GM18519 (cell line): ENCODE results near the gene HHIP.

ENCODE experiments used
- ATAC-seq: cut with Tn5 transposase; IDR thresholded peaks from one replicate; pipeline ENCODE4 v1.9.1; 2021; ENCODE audit warnings: mild to moderate bottlenecking, moderate library complexity; ENCODE audit not compliant: unreplicated experiment, low FRiP score

The HHIP gene

GRCh38 chr4:144645631-144646522 lies at the start of gene HHIP:
HHIP (plus strand) TSS chr4:144646156; CDS start chr4:144646676, 520 bp downstream.
- no peak for ATAC-seq

GRCh38 chr4:144597171-144597570 lies 48.8 kb upstream of the HHIP start:
- no peak for ATAC-seq

GRCh38 chr4:144599621-144600020 lies 46.3 kb upstream of the HHIP start:
- ATAC-seq: no peak

DNA sequence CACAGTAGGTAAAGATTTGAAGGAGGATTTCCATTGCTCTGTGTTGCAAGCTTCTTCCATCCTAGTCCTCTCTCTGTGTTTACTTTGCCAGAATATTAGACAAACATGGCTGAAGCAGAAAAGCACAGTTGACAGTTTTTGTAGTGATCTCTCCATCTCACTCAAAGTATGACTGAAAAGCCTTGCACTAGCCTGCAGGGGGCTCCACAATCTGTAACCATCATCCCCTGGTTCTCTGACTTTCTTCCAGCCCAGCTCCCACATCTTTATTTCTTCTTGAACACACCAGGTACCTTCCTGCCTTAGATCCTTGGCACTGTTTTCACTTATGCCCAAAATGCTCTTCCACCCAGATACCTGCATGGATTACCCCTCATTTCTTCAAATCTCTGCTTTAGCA lies 34.1 kb upstream of the HHIP start:
- peak; percentile 59 for ATAC-seq

- ATAC-seq: no peak
These were observed 30.9 kb upstream of the HHIP start for GRCh38 chr4:144614850-144615585.

DNA sequence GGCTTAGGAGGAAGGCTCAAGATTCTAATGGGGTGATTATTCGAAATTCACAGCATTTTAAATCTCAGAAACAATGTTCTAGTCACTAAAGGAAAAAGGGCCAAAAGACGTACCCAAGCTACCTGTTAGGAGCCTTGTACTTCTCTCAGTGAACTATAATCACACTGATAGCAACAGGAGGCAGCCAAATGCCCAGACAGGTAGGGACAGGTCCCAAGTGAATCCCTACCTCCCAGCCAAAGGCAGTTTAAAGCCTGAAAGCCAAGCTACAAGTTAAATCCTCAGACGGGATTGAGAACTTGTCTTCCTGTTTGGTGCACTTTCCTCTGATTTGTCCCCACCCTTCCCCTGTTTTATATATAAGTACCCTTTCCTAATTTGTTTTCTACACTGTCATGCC lies 24.3 kb upstream of the HHIP start:
- no peak for ATAC-seq

DNA sequence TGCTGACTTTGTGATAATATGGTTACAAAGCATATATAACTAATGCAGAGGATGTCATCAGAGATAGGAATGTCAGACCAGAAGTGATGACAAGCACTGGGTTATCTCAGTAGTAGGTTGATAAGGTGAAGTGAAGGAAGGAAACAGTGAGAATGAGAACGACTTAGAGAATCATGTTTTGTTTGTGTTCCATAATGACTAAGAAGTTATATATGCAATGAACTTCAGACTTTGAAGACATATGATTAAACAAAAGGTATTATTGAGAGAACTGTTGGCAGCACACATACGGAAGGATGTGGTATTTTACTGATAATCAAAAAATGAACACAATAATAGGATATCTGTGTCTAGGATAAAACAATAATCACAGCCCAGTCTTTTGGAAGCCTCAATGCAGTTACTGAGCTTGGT lies 18.3 kb upstream of the HHIP start:
- no peak for ATAC-seq

- no peak for ATAC-seq
These were observed 12.7 kb upstream of the HHIP start for GRCh38 chr4:144633215-144633614.

- peak; percentile 98 for ATAC-seq
These were observed 10.8 kb upstream of the HHIP start for GRCh38 chr4:144634978-144635747.

DNA sequence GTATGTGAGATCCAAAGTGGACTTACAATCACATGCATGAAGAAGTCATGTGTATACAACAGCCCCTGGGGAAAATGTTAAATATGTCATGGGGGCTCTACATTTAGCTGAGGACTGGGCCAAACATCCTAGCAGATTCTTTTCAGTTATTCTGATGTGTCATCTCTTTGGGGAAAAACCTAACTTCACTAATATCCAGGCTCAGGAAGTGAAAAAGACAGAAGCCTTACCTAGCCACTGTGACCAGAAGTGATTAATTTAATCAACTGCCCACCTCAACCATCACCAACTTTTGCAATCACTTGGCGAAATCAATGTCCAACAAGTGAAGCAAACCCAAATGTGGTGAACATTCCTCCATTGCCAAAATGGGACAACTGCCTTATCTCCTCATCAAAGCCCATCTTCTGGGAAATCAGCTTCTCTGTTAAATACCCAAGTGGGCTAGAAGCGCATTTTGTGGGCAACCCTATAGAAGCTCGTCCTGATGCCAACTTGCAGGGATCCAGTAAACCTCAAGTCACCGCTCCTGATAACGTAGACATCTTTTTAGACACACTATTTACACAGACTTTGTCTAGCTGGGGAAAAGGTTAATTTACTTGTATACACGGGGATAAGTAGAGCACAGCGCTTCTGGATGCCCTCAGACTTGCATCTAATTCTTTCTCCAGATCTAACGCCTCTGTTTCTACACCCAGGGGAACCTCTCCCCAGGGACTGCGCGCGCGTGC lies 1.4 kb upstream of the HHIP start:
- ATAC-seq: no peak

GRCh38 chr4:144645102-144645630 lies 790 bp upstream of the HHIP start:
- no peak for ATAC-seq

- ATAC-seq: no peak
These were observed 653 bp downstream of the HHIP start for GRCh38 chr4:144646523-144647094.

DNA sequence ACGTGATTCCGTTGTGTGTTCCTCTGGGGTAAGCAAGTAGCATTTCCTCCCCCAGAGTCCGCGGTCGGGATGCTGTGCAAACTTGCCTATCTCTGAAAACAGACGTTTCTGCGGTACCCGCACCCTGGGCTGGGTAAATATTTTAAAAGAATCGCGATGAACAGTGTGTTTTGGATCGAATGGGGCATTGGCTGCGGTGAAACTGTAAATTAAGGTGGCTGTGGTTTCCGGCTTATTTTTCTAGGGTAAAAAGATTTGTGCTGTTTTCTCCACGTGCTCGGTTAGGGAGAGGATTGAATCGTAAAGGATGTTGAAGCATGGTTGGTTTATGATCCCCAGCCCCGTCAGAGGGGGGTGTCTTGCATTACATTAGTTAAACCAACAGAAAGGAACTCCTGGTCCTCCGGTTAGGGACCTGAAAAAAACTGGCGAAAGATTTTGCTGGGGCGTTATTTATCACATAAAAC lies 1.2 kb downstream of the HHIP start:
- no peak for ATAC-seq

- ATAC-seq: no peak
These were observed 1.6 kb downstream of the HHIP start for GRCh38 chr4:144647590-144647989.

DNA sequence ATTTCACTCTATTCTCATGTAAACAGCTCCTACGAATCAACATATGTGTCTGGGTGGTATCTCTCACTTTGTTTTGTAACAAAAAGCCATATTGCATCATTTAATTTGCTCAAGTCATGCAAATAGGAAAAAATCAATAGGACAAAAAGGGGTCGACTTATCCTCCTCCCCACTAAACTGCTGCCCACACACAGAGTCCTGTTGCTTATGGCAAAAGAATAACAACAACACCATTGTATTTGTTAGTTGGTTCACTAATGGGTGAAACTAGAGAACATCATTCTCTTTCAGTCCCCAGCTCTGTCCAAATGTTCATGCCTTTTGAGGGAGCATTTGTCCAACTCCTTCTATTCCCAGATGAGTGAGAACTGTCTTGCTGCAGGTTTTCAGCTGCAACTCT lies 2.1 kb downstream of the HHIP start:
- ATAC-seq: no peak

DNA sequence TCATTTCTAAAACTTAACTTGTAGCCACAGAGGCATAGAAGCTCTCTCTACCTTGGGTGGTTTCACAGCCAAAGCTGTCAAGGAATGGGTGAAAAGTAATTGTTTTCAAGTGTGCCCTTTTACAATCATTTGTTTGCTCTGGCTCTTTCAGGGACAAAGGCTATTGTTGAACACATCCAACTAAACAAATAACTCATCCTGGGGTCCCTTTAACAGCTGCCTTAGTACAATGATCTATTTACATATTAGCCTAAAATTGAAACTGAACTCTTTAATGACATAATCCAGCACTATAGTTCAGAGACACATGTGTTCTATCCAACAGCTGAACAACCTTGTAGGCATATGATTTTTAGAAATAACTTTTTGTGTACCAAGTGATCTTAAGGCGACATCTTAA lies 3.7 kb downstream of the HHIP start:
- no peak for ATAC-seq

DNA sequence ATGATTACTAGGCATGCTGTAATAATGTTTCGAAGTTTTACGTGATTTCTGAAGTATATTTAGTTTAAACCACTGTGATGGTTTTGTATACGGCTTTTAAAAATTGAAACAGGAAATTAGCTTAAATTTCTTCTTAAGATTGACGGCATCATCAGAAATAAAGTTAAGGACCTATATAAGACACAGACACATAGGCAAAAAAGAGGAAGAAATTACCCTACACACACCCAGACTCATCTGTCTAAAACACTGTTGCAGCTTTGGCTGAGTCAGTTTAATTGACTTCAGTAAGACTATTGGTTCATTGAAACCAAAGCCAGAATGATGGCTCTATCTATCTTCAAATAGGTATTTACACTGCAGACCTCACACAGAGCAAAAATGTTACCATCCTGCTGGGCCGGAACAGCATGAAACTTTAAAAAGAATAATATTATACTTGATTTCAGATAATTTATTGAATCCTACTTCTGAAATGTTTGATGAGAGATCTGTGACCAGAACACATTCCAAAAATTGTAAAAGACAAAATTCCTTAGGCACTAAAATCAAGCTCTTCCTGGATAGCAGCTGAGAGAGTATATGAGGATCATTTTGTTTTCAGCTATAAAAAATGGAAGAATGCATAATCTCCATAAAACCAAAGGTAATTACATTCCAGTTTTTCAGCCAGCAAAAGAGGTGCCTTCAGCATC lies 4.5 kb downstream of the HHIP start:
- ATAC-seq: no peak

- no peak for ATAC-seq
These were observed 8.0 kb downstream of the HHIP start for GRCh38 chr4:144653781-144654545.
